ENCODE data around the gene ITGAD. TPM values are rescaled to one million over a fixed set of nuclear protein-coding genes. Genes with fewer than 3 reads are reported as not detected.
A peak's percentile ranks its signal among the peaks of the same experiment; 100 is the strongest.

ITGAD gene
- total and polyA plus RNA-seq, 2 donors from 2014 or later = 0.13 TPM; not detected in 1

DNA sequence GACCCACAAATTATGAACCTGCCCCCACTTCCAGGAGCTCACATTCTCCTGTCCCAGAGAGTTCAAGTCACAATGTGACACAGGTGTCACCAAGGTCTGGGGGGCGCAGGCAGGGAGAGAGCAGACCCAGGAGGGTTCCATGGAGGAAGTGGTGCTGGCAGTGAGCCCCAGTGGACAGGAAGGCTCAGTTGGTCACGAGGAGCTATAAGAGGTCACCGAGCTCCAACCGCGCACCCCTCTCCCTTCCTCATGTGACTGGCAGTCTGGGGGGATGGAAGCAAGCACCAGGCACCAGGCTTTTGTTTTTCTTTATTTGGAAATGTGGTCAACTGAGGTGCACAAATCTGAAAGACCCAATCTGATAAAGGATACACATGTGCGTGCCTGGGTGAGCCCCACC lies 2.5 kb downstream of the ITGAD start:
- intact Hi-C loops (cut with DNase I) = no loop called here
- Histone ChIP-seq H3K36me3 (ENCODE audit: control insufficient read depth in 2 of 3, insufficient read depth in 3 of 3, low read length in 3 of 3) (no peaks in the 10 kb centered on the region), H3K27ac (ENCODE audit: low read depth in 2 of 2, low read length in 2 of 2) (no peak overlapping the region), H3K4me1 (ENCODE audit: control insufficient read depth in 2 of 3, insufficient read depth in 2 of 3, low read depth in 1 of 3, low read length in 3 of 3) (no peaks in the 10 kb centered on the region), H3K9me3 (ENCODE audit: control insufficient read depth in 2 of 3, insufficient read depth in 1 of 3, low read length in 3 of 3) (no peaks in the 10 kb centered on the region), H3K9ac (ENCODE audit: low read length in 3 of 3) (no peak overlapping the region), H3K4me3 (ENCODE audit: low read length in 3 of 3) (no peak overlapping the region), H3K27me3 (ENCODE audit: control insufficient read depth, insufficient read depth, low read length) (no peaks in the 10 kb centered on the region)
- FAIRE-seq (no peak), DNase-seq (peak in 1 of 5 donors; percentile 72)
- TF ChIP-seq, protein P1, sequence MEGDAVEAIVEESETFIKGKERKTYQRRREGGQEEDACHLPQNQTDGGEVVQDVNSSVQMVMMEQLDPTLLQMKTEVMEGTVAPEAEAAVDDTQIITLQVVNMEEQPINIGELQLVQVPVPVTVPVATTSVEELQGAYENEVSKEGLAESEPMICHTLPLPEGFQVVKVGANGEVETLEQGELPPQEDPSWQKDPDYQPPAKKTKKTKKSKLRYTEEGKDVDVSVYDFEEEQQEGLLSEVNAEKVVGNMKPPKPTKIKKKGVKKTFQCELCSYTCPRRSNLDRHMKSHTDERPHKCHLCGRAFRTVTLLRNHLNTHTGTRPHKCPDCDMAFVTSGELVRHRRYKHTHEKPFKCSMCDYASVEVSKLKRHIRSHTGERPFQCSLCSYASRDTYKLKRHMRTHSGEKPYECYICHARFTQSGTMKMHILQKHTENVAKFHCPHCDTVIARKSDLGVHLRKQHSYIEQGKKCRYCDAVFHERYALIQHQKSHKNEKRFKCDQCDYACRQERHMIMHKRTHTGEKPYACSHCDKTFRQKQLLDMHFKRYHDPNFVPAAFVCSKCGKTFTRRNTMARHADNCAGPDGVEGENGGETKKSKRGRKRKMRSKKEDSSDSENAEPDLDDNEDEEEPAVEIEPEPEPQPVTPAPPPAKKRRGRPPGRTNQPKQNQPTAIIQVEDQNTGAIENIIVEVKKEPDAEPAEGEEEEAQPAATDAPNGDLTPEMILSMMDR (IDR thresholded peaks at IDR 0.05; ENCODE audit: borderline replicate concordance, extremely low read depth, insufficient read depth) = no peak

DNA sequence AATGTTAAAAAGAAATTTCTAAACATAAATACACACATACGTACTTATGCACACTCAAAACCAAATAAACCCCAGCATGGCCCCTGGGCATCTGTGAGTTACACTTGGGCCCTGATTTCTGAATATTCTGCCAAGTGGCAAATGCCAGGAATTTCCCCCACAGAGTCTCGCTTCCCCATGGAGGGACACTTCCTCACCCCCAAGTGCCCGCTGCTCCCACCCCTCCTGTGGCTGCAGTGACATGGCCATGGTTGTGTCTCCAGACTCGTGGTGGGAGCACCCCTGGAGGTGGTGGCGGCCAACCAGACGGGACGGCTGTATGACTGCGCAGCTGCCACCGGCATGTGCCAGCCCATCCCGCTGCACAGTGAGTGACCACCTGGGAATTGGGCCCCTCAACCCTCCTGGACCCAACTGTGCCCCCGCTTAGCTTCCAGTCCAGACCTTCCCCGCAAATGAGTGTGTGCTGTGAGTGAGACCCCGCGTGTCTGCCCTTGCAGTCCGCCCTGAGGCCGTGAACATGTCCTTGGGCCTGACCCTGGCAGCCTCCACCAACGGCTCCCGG lies 4.0 kb downstream of the ITGAD start:
- Histone ChIP-seq H3K9ac (ENCODE audit: low read length in 3 of 3) (no peak overlapping the region), H3K9me3 (ENCODE audit: control insufficient read depth in 2 of 3, insufficient read depth in 1 of 3, low read length in 3 of 3) (no peaks in the 10 kb centered on the region), H3K36me3 (ENCODE audit: control insufficient read depth in 2 of 3, insufficient read depth in 3 of 3, low read length in 3 of 3) (no peaks in the 10 kb centered on the region), H3K27ac (ENCODE audit: low read depth in 2 of 2, low read length in 2 of 2) (no peak overlapping the region), H3K27me3 (ENCODE audit: control insufficient read depth, insufficient read depth, low read length) (no peaks in the 10 kb centered on the region), H3K4me1 (ENCODE audit: control insufficient read depth in 2 of 3, insufficient read depth in 2 of 3, low read depth in 1 of 3, low read length in 3 of 3) (no peaks in the 10 kb centered on the region), H3K4me3 (ENCODE audit: low read length in 3 of 3) (no peak overlapping the region)
- DNase-seq = peak in 1 of 5 donors; percentile 58
- FAIRE-seq = no peak
- TF ChIP-seq, protein P1 (IDR thresholded peaks at IDR 0.05; ENCODE audit: borderline replicate concordance, extremely low read depth, insufficient read depth) = no peak
- intact Hi-C loops (cut with DNase I) = no loop called here

DNA sequence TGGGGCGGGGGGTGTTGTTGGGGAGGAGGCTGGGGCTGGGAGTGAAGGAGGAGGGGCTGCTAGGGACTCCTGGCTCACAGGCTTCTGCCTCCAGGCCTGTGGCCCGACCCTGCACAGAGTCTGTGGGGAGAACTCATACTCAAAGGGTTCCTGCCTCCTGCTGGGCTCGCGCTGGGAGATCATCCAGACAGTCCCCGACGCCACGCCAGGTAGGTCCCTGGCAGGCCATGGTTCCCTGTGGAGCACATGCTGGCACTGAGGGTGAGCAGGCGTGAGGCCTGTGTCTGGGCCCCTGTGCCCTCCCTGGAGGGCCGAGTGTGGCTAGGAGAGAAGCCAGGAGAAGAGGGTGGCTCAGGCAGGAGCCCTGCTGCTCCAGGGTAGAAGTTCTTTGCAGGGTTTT lies 4.6 kb downstream of the ITGAD start:
- Histone ChIP-seq H3K4me1 (ENCODE audit: control insufficient read depth in 2 of 3, insufficient read depth in 2 of 3, low read depth in 1 of 3, low read length in 3 of 3) (no peaks in the 10 kb centered on the region), H3K36me3 (ENCODE audit: control insufficient read depth in 2 of 3, insufficient read depth in 3 of 3, low read length in 3 of 3) (no peaks in the 10 kb centered on the region), H3K4me3 (ENCODE audit: low read length in 3 of 3) (no peak overlapping the region), H3K27ac (ENCODE audit: low read depth in 2 of 2, low read length in 2 of 2) (no peak overlapping the region), H3K9me3 (ENCODE audit: control insufficient read depth in 2 of 3, insufficient read depth in 1 of 3, low read length in 3 of 3) (no peaks in the 10 kb centered on the region), H3K27me3 (ENCODE audit: control insufficient read depth, insufficient read depth, low read length) (no peaks in the 10 kb centered on the region), H3K9ac (ENCODE audit: low read length in 3 of 3) (no peak overlapping the region)
- no peak for FAIRE-seq
- TF ChIP-seq, protein P1 (IDR thresholded peaks at IDR 0.05; ENCODE audit: borderline replicate concordance, extremely low read depth, insufficient read depth) = no peak
- peak in 1 of 5 donors; percentile 59 for DNase-seq
- intact Hi-C loops (cut with DNase I) = no loop called here

DNA sequence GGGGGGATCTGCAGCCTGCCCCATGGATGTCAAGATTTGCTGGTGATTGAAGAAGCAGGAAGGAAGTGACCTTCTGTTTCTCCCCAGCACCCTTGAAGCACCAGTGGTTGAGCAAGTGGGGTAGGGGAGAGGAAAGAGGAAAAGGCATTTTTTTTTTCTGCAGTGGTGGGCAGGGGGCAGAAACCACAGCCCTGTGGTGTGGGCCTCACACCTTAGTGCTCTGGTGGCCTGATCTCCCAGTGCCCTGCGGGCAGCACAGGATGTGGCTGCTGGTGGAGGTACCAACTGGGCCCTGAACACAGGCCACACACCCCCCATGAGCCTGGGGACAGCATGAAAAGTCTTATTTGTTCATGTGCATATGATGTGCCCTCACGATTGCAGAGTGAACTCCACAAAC lies 7.1 kb downstream of the ITGAD start:
- no peaks in the 10 kb centered on the region for H3K27me3 ChIP-seq (ENCODE audit: control insufficient read depth, insufficient read depth, low read length)
- H3K4me3 ChIP-seq (ENCODE audit: low read length in 3 of 3) = no peak overlapping the region
- no peaks in the 10 kb centered on the region for H3K4me1 ChIP-seq (ENCODE audit: control insufficient read depth in 2 of 3, insufficient read depth in 2 of 3, low read depth in 1 of 3, low read length in 3 of 3)
- no peak overlapping the region for H3K27ac ChIP-seq (ENCODE audit: low read depth in 2 of 2, low read length in 2 of 2)
- intact Hi-C loops (cut with DNase I) = no loop called here
- no peaks in the 10 kb centered on the region for H3K36me3 ChIP-seq (ENCODE audit: control insufficient read depth in 2 of 3, insufficient read depth in 3 of 3, low read length in 3 of 3)
- TF ChIP-seq, protein P1 (IDR thresholded peaks at IDR 0.05; ENCODE audit: borderline replicate concordance, extremely low read depth, insufficient read depth) = no peak
- DNase-seq (no peak), FAIRE-seq (no peak)
- H3K9me3 ChIP-seq (ENCODE audit: control insufficient read depth in 2 of 3, insufficient read depth in 1 of 3, low read length in 3 of 3) = no peaks in the 10 kb centered on the region
- H3K9ac ChIP-seq (ENCODE audit: low read length in 3 of 3) = no peak overlapping the region

All from kidney (tissue), 14 donors.